Liver (tissue), 3 donors: ENCODE measurements around the gene MACROH2A2.

ENCODE experiments used
- EGR1 ChIP-seq, 2 donors: IDR thresholded peaks; 2 replicates each; pipeline ENCODE4 v1.6.1; 2016 to 2018; ENCODE audit warnings: antibody characterized with exemption in 2 of 2, low read depth in 2 of 2
- FOXA1 ChIP-seq: IDR thresholded peaks from 2 replicates; pipeline ENCODE4 v1.6.1; 2016; ENCODE audit warnings: antibody characterized with exemption
- RAD21 ChIP-seq, 2 donors: IDR thresholded peaks; 2 replicates each; pipeline ENCODE4 v1.6.1; 2016; ENCODE audit warnings: antibody characterized with exemption in 2 of 2, mild to moderate bottlenecking in 2 of 2
- SP1 ChIP-seq: IDR thresholded peaks from 2 replicates; pipeline ENCODE4 v1.6.1; 2018; ENCODE audit warnings: antibody characterized with exemption, mild to moderate bottlenecking
- TAF1 ChIP-seq: conservative IDR thresholded peaks from 2 replicates; pipeline ENCODE4 v1.6.1; 2016; ENCODE audit warnings: antibody characterized with exemption, mild to moderate bottlenecking
- YY1 ChIP-seq: IDR thresholded peaks from 2 replicates; pipeline ENCODE4 v1.6.1; 2016; ENCODE audit warnings: antibody characterized with exemption, mild to moderate bottlenecking
- TF ChIP-seq, protein P1 (sequence below): fragments of 150-350 bp; IDR thresholded peaks from 2 replicates; pipeline ENCODE4 v1.5.1; 2017; ENCODE audit warnings: improper control_type of control experiment, low read depth, low read length; ENCODE audit not compliant: missing input control
- TF ChIP-seq, protein P2 (sequence below): IDR thresholded peaks from 2 replicates; pipeline ENCODE4 v1.6.1; 2016; ENCODE audit warnings: antibody characterized with exemption
- TF ChIP-seq, protein P3 (sequence below): IDR thresholded peaks from 2 replicates; pipeline ENCODE4 v1.6.1; 2016; ENCODE audit warnings: antibody characterized with exemption, mild to moderate bottlenecking
- TF ChIP-seq, protein P4 (sequence below): IDR thresholded peaks from 2 replicates; pipeline ENCODE4 v1.6.1; 2016; ENCODE audit warnings: antibody characterized with exemption
- TF ChIP-seq, protein P5 (sequence below): IDR thresholded peaks from 2 replicates; pipeline ENCODE4 v1.6.1; 2016; ENCODE audit warnings: antibody characterized with exemption
- donor health status: healthy.
- donor health status: healthy.

DNA sequence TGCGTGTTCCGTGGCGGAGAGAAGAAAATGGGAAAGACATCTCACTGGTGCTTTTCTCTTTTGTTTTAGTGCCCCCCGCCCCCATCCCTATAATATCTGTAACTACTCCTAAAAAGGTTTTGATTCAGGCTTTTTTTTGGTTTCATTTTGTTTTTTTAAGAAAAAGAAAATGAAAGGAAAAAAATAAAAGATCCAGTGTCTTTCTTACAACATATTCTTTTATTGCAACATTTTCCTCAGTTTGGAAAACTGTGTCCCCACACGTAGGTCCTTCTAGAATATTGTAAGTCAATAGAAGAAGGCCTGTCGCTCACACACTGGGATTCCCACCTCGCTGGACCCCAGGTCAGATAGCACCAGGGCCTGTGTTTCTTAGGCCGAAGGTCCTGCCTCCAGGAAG, 59.4 kb downstream of the MACROH2A2 start:
- TF ChIP-seq, protein P1, sequence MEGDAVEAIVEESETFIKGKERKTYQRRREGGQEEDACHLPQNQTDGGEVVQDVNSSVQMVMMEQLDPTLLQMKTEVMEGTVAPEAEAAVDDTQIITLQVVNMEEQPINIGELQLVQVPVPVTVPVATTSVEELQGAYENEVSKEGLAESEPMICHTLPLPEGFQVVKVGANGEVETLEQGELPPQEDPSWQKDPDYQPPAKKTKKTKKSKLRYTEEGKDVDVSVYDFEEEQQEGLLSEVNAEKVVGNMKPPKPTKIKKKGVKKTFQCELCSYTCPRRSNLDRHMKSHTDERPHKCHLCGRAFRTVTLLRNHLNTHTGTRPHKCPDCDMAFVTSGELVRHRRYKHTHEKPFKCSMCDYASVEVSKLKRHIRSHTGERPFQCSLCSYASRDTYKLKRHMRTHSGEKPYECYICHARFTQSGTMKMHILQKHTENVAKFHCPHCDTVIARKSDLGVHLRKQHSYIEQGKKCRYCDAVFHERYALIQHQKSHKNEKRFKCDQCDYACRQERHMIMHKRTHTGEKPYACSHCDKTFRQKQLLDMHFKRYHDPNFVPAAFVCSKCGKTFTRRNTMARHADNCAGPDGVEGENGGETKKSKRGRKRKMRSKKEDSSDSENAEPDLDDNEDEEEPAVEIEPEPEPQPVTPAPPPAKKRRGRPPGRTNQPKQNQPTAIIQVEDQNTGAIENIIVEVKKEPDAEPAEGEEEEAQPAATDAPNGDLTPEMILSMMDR: no peak
- TF ChIP-seq, protein P2, sequence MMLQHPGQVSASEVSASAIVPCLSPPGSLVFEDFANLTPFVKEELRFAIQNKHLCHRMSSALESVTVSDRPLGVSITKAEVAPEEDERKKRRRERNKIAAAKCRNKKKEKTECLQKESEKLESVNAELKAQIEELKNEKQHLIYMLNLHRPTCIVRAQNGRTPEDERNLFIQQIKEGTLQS: no peak
- TF ChIP-seq TAF1 (no peak), FOXA1 (no peak), EGR1 (IDR thresholded peaks at IDR 0.05; ENCODE audit: low read depth in 2 of 2) (no peak), RAD21 (IDR thresholded peaks at IDR 0.05) (no peak), YY1 (no peak), SP1 (no peak)
- TF ChIP-seq, protein P3, sequence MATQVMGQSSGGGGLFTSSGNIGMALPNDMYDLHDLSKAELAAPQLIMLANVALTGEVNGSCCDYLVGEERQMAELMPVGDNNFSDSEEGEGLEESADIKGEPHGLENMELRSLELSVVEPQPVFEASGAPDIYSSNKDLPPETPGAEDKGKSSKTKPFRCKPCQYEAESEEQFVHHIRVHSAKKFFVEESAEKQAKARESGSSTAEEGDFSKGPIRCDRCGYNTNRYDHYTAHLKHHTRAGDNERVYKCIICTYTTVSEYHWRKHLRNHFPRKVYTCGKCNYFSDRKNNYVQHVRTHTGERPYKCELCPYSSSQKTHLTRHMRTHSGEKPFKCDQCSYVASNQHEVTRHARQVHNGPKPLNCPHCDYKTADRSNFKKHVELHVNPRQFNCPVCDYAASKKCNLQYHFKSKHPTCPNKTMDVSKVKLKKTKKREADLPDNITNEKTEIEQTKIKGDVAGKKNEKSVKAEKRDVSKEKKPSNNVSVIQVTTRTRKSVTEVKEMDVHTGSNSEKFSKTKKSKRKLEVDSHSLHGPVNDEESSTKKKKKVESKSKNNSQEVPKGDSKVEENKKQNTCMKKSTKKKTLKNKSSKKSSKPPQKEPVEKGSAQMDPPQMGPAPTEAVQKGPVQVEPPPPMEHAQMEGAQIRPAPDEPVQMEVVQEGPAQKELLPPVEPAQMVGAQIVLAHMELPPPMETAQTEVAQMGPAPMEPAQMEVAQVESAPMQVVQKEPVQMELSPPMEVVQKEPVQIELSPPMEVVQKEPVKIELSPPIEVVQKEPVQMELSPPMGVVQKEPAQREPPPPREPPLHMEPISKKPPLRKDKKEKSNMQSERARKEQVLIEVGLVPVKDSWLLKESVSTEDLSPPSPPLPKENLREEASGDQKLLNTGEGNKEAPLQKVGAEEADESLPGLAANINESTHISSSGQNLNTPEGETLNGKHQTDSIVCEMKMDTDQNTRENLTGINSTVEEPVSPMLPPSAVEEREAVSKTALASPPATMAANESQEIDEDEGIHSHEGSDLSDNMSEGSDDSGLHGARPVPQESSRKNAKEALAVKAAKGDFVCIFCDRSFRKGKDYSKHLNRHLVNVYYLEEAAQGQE: no peak
- TF ChIP-seq, protein P4, sequence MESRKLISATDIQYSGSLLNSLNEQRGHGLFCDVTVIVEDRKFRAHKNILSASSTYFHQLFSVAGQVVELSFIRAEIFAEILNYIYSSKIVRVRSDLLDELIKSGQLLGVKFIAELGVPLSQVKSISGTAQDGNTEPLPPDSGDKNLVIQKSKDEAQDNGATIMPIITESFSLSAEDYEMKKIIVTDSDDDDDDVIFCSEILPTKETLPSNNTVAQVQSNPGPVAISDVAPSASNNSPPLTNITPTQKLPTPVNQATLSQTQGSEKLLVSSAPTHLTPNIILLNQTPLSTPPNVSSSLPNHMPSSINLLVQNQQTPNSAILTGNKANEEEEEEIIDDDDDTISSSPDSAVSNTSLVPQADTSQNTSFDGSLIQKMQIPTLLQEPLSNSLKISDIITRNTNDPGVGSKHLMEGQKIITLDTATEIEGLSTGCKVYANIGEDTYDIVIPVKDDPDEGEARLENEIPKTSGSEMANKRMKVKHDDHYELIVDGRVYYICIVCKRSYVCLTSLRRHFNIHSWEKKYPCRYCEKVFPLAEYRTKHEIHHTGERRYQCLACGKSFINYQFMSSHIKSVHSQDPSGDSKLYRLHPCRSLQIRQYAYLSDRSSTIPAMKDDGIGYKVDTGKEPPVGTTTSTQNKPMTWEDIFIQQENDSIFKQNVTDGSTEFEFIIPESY: no peak
- TF ChIP-seq, protein P5, sequence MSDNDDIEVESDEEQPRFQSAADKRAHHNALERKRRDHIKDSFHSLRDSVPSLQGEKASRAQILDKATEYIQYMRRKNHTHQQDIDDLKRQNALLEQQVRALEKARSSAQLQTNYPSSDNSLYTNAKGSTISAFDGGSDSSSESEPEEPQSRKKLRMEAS: no peak
